D721Med (cell line): ENCODE results near the gene AAMP.

Source experiments
- DNase-seq: peaks from one replicate; pipeline ENCODE4 v3.0.0; 2011; ENCODE audit warnings: low spot score; ENCODE audit not compliant: insufficient read length
- FAIRE-seq: peaks from 2 replicates; lab custom pipeline; 2011; peaks lifted over from hg19 to GRCh38; lab: Jason Lieb, UNC
- CTCF ChIP-seq: IDR thresholded peaks from 2 replicates; pipeline ENCODE4 v1.5.1; 2012; ENCODE audit warnings: mild to moderate bottlenecking, control low read depth; ENCODE audit not compliant: insufficient read depth; ENCODE audit errors: missing control alignments

Gene AAMP

GRCh38 chr2:218300141-218300540 is 30.2 kb upstream of the AAMP start:
- DNase-seq (no peak), FAIRE-seq (no peak)
- no peak for TF ChIP-seq CTCF

- FAIRE-seq: no peak
- no peak for DNase-seq
- no peak for TF ChIP-seq CTCF
Measured at GRCh38 chr2:218298314-218298875, 28.5 kb upstream of the AAMP start.

GRCh38 chr2:218296847-218297246 is 26.9 kb upstream of the AAMP start:
- no peak for FAIRE-seq

GRCh38 chr2:218296200-218296599 is 26.3 kb upstream of the AAMP start:
- no peak for FAIRE-seq
- DNase-seq: no peak
- TF ChIP-seq CTCF: no peak

More at GRCh38 chr2:218296847-218297246, 26.9 kb upstream of the AAMP start:
- DNase-seq: no peak
- TF ChIP-seq CTCF: no peak

GRCh38 chr2:218295029-218295428 is 25.1 kb upstream of the AAMP start:
- no peak for FAIRE-seq
- no peak for DNase-seq
- no peak for TF ChIP-seq CTCF

- FAIRE-seq (no peak), DNase-seq (no peak)
- no peak for TF ChIP-seq CTCF
Measured at GRCh38 chr2:218294430-218295022, 24.6 kb upstream of the AAMP start.

- TF ChIP-seq CTCF: no peak
- DNase-seq: no peak
- FAIRE-seq: no peak
Measured at GRCh38 chr2:218293715-218294429, 23.9 kb upstream of the AAMP start.
